Heart left ventricle (tissue), 16 donors: ENCODE measurements around the gene WDR82. TPM values are rescaled to one million over a fixed set of nuclear protein-coding genes. Genes with fewer than 3 reads are reported as not detected.

ENCODE experiments used
- ATAC-seq, 4 donors: fragments of 200-7000 bp; cut with Tn5 transposase; one replicate each; pipeline ENCODE4 v1.9.1; 2020 to 2022; ENCODE audit warnings: moderate library complexity in 4 of 4, mild to moderate bottlenecking in 3 of 4, moderate number of reproducible peaks in 1 of 4
- DNase-seq, 5 donors: peaks; one replicate each; pipeline ENCODE4 v3.0.0-alpha.2; 2020
- H3K27ac ChIP-seq, 12 donors: fragments of 200-600 bp; sonication (generic) in 4 of 12; one replicate each; pipeline versions ENCODE4 v1.5.0 to v1.8.0; 2016 to 2022; ENCODE audit warnings: mild to moderate bottlenecking in 2 of 12
- H3K27me3 ChIP-seq, 9 donors: fragments of 200-600 bp; sonication (generic) in 2 of 9; one replicate each; pipeline versions ENCODE4 v1.5.1 to v1.8.0; 2016 to 2022; ENCODE audit warnings: mild to moderate bottlenecking in 3 of 9
- H3K36me3 ChIP-seq, 9 donors: fragments of 200-600 bp; sonication (generic) in 2 of 9; one replicate each; pipeline versions ENCODE4 v1.5.0 to v1.8.0; 2018 to 2022; ENCODE audit warnings: mild to moderate bottlenecking in 2 of 9
- H3K4me1 ChIP-seq, 12 donors: fragments of 200-600 bp; sonication (generic) in 4 of 12; one replicate each; pipeline versions ENCODE4 v1.5.0 to v1.8.0; 2016 to 2022; ENCODE audit warnings: mild to moderate bottlenecking in 3 of 12
- H3K4me3 ChIP-seq, 12 donors: fragments of 200-600 bp; sonication (generic) in 4 of 12; one replicate each; pipeline versions ENCODE4 v1.5.0 to v1.8.0; 2017 to 2022; ENCODE audit warnings: mild to moderate bottlenecking in 9 of 12, moderate library complexity in 4 of 12
- H3K9me3 ChIP-seq, 12 donors: fragments of 200-600 bp; sonication (generic) in 4 of 12; one replicate each; pipeline versions ENCODE4 v1.5.0 to v1.8.0; 2016 to 2022; ENCODE audit warnings: mild to moderate bottlenecking in 1 of 12
- POLR2A ChIP-seq, 2 donors: fragments of 450-650 bp; IDR thresholded peaks; one replicate each; pipeline ENCODE4 v1.6.1; 2017; ENCODE audit warnings: antibody characterized with exemption in 2 of 2, mild to moderate bottlenecking in 2 of 2, moderate library complexity in 2 of 2
- WGBS, 4 donors: extraction: QIAGEN DNeasy Blood & Tissue Kit in 2 of 4; methylation state at CpG; one replicate each; pipeline versions ENCODE4 v1.1.5 to v1.1.7; 2013 to 2018; 5-methylcytosine and 5-hydroxymethylcytosine counted together
- intact Hi-C, 10 donors: fragments of 100-400 bp; cut with DNase I; formaldehyde crosslinking; loops; one replicate each; pipeline versions ENCODE4 v1.11.1 to v1.14.2; 2022
- polyA plus RNA-seq, 2 donors: library from polyadenylated mRNA; stranded (reverse); fragments of 200-250 nt; gene quantifications; one replicate each; pipeline ENCODE4 v1.2.3, GENCODE V29; 2013
- total RNA-seq, 9 donors: library from RNA; depleted of rRNA in 2 of 9; stranded (reverse); fragments of >200 nt in 2 of 9; fragmentation: NEBNext Ultra II Directional in 3 of 9; extraction: Animal tissue kit (Norgen Biotek cat#: 25700) in 3 of 9; gene quantifications; one replicate each; pipeline versions ENCODE4 v1.1.0 to v1.2.4, GENCODE V29; 2016 to 2023
- TF ChIP-seq, protein P1 (sequence below), 12 donors: fragments of 200-600 bp; sonication (generic) in 4 of 12; IDR thresholded peaks; one replicate each; pipeline versions ENCODE4 v1.5.0 to v1.8.0; 2018 to 2022; ENCODE audit warnings: antibody characterized with exemption in 12 of 12, mild to moderate bottlenecking in 5 of 12
- donor health status: ischemic (EF 13 %, LVEDD 7.1; RV severe dilation, severe dysfunction).
- donor health status: healthy with polysubstance abuse.
- donor health status: DM: no; HTN: yes; CAD: no.
- donor health status: DM: no; HTN: no; CAD: no.
- donor health status: ischemic (EF 25% LVEDD 6.9; RV normal size, moderate dysfunction).
- donor health status: ischemic (EF 25% LVEDD 5.7; RV mildly dilated, moderate dysfunction).
- donor health status: healthy.
- donor health status: DM: yes; HTN: yes; CAD: no.
- donor health status: ischemic (EF 35%, LVEDD 5.7; RV mildly dilated, moderate dysfunction).
- donor health status: nonischemic (EF 11% LVEDD 7.7; RV severe dilation, severe dysfunction).
- donor health status: DM: yes; HTN: yes; CAD: no.
- donor health status: PGD.
- donor health status: ischemic (EF 29% LVEDD 5.4; RV normal size, mild dysfunction).
- donor health status: nonischemic (EF 23%, LVEDD 6.1; RV moderate dilation, normal function).

The WDR82 gene
- total and polyA plus RNA-seq, 11 donors = 24.7 to 73.6 (median 61.2) TPM

DNA sequence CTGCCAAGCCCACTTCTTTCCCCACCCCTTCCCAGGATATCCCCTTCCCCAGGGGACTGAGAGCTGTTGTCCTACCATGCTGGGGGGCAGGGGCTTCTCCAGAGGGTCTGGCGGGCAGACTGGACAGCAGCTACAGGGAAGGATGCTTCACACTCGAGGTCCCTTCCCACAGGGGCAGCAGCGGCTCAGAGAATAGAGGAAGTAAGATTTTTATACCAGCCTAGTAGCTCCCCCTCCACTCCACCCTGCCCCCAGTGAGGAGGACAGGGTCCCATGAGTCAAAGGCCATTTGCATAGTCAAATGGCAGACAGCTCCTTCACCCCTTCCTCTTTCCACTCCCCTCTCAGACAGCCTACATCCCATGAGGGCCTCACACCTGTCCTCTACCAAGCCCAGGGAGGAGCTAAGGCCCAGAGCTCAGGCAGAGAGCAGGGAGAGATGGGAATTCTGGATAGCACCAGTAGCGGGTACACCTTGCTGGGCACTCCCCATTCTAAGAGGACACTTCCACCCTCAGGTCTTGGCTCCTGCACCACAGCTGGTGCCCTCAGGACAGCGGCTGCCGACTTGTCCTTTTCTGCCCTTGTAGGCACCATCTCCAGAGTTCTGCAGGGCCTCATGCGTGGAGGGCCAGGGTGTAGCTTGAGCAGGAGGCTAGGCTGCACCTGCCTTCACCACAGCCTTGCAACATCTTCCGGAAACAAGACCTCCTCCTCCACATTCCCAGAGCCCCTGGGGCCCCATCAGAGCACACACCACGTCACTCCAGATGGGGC lies 52.8 kb downstream of the WDR82 start, which contains the start of gene TLR9:
Gene TLR9, minus strand, starts transcription at position 194 of the 777 bp plus-strand sequence. Its CDS starts 116 bp downstream, at position 78.
- TF ChIP-seq, protein P1, sequence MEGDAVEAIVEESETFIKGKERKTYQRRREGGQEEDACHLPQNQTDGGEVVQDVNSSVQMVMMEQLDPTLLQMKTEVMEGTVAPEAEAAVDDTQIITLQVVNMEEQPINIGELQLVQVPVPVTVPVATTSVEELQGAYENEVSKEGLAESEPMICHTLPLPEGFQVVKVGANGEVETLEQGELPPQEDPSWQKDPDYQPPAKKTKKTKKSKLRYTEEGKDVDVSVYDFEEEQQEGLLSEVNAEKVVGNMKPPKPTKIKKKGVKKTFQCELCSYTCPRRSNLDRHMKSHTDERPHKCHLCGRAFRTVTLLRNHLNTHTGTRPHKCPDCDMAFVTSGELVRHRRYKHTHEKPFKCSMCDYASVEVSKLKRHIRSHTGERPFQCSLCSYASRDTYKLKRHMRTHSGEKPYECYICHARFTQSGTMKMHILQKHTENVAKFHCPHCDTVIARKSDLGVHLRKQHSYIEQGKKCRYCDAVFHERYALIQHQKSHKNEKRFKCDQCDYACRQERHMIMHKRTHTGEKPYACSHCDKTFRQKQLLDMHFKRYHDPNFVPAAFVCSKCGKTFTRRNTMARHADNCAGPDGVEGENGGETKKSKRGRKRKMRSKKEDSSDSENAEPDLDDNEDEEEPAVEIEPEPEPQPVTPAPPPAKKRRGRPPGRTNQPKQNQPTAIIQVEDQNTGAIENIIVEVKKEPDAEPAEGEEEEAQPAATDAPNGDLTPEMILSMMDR (IDR thresholded peaks at IDR 0.05) = no peak
- no peak for TF ChIP-seq POLR2A (IDR thresholded peaks at IDR 0.05)
- Histone ChIP-seq H3K27ac (no peak within 1 kb of the TSS), H3K4me1 (peaks cover 0 to 23% (median 4%) of the 10 kb centered on the region in 12 donors), H3K27me3 (no peaks in the 10 kb centered on the region), H3K9me3 (no peaks in the 10 kb centered on the region), H3K4me3 (no peak within 1 kb of the TSS), H3K36me3 (peaks cover 0 to 33% (median 30%) of the 10 kb centered on the region in 9 donors)
- DNase-seq (peak in 1 of 5 donors; percentile 7), ATAC-seq (no peak)
- 69 to 85% (median 75%) methylated on average over 8 to 9 of the region's 9 CpGs for WGBS, 4 donors
- intact Hi-C loops = no loop called here

DNA sequence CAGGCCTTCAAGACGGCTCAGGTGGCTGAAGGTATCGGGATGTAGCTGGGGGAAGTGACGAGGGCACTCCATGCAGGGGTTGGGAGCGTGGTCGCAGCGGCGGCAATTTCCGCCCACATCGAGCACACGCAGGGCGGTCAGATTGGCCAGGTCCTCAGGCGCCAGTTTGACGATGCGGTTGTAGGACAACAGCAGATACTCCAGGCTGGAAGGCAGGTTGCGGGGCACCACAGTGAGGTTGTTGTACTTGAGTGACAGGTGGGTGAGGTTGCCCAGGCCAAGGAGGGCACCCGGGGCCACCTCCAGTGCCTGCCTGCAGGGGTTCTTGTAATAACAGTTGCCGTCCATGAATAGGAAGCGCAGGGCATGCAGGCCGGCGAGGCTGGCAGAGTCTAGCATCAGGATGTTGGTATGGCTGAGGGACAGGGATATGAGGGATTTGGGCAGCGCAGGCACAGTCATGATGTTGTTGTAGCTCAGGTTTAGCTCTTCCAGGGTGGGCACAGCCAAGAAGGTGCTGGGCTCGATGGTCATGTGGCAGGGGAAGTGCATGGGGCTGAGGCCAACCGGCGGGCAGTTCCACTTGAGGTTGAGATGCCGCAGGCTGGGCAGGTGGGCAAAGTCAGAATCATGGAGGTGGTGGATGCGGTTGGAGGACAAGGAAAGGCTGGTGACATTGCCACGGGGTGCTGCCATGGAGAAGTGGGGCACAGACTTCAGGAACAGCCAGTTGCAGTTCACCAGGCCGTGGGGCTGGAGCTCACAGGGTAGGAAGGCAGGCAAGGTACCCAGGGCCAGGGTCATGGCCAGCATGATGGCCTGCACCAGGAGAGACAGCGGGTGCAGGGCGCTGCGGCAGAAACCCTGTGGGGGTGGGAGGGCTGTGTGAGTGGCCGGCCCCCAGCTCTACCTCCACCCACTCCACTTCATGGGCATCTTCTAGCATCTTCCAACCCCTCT lies 54.7 kb downstream of the WDR82 start:
- 93 to 96% (median 95%) methylated on average over 29 to 32 of the region's 32 CpGs for WGBS, 4 donors
- Histone ChIP-seq H3K36me3 (peaks cover 0 to 14% (median 11%) of the 10 kb centered on the region in 9 donors), H3K27ac (no peak overlapping the region), H3K4me3 (no peak overlapping the region), H3K27me3 (no peaks in the 10 kb centered on the region), H3K4me1 (peaks cover 5 to 39% (median 18%) of the 10 kb centered on the region in 12 donors), H3K9me3 (no peaks in the 10 kb centered on the region)
- no peak for ATAC-seq
- TF ChIP-seq POLR2A (IDR thresholded peaks at IDR 0.05) = no peak
- TF ChIP-seq, protein P1 (IDR thresholded peaks at IDR 0.05) = no peak
- intact Hi-C loops = loop anchor here in 6 of 10 donors (5.0 kb wide), 2 partner anchors 114 to 119 kb away; no protein-coding TSS in a partner anchor
- DNase-seq = no peak

DNA sequence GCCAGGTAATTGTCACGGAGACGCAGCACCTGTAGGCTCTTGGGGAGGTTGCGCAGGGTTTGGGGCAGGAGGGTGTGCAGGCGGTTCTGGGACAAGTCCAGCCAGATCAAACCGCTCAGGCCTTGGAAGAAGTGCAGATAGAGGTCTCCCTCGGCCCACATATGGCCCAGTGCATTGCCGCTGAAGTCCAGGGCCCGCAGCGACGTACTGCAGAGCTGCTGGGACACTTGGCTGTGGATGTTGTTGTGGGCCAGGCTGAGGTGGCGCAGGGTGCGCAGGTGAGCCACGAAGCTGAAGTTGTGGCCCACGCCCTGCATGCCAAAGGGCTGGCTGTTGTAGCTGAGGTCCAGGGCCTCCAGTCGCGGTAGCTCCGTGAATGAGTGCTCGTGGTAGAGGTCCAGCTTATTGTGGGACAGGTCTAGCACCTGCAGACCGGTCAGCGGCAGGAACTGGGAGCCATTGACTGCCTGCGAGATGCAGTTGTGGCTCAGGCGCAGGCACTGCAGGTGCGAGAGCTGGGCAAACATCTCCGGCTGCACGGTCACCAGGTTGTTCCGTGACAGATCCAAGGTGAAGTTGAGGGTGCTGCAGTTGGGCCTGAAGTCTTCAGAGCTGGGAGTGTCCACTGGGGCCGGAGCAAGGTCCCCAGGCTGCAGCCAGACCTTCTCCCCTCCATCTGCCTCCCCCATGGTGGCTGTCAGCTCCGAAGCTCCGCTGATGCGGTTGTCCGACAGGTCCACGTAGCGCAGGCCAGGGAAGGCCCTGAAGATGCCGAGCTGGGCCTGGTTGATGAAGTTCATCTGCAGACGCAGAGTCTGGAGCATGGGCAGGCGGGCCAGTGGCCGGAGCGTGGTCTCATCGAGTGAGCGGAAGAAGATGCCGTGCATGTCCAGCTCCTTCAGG lies 55.9 kb downstream of the WDR82 start:
- Histone ChIP-seq H3K4me3 (peak overlapping the region in 1 of 12 donors; percentile 18), H3K9me3 (no peaks in the 10 kb centered on the region), H3K4me1 (peaks cover 5 to 50% (median 24%) of the 10 kb centered on the region in 12 donors), H3K27me3 (no peaks in the 10 kb centered on the region), H3K36me3 (peaks cover 0 to 3% (median 0%) of the 10 kb centered on the region in 9 donors), H3K27ac (peak overlapping the region in 1 of 12 donors; percentile 2)
- intact Hi-C loops = loop anchor here in 6 of 10 donors (5.0 kb wide), 2 partner anchors 115 to 120 kb away; no protein-coding TSS in a partner anchor
- DNase-seq = no peak
- no peak for ATAC-seq
- 89 to 94% (median 92%) methylated on average over 32 to 41 of the region's 41 CpGs for WGBS, 4 donors
- no peak for TF ChIP-seq POLR2A (IDR thresholded peaks at IDR 0.05)
- TF ChIP-seq, protein P1 (IDR thresholded peaks at IDR 0.05) = no peak
